NB4 (cell line): ENCODE measurements around the gene TOP3B.

ENCODE experiments used
- DNase-seq: peaks from one replicate; pipeline ENCODE4 v3.0.0; 2010; ENCODE audit warnings: low read depth
- H3K4me3 ChIP-seq: one replicate; pipeline ENCODE4 v1.5.1; 2011; ENCODE audit warnings: mild to moderate bottlenecking, low read depth, low read length, moderate library complexity
- CTCF ChIP-seq: IDR thresholded peaks from one replicate; pipeline ENCODE4 v1.5.1; 2012; ENCODE audit warnings: low read depth, low read length
- MYC ChIP-seq: IDR thresholded peaks from 2 replicates; pipeline ENCODE4 v1.6.1; 2011; ENCODE audit warnings: low read depth, low read length
- POLR2A ChIP-seq: IDR thresholded peaks from 2 replicates; pipeline ENCODE4 v1.6.1; 2011; ENCODE audit warnings: mild to moderate bottlenecking; ENCODE audit not compliant: insufficient read length; ENCODE audit errors: extremely low read depth
- TF ChIP-seq, protein P1 (sequence below): IDR thresholded peaks from 2 replicates; pipeline ENCODE4 v1.6.1; 2011; ENCODE audit warnings: low read depth, low read length

Gene TOP3B, protein sequence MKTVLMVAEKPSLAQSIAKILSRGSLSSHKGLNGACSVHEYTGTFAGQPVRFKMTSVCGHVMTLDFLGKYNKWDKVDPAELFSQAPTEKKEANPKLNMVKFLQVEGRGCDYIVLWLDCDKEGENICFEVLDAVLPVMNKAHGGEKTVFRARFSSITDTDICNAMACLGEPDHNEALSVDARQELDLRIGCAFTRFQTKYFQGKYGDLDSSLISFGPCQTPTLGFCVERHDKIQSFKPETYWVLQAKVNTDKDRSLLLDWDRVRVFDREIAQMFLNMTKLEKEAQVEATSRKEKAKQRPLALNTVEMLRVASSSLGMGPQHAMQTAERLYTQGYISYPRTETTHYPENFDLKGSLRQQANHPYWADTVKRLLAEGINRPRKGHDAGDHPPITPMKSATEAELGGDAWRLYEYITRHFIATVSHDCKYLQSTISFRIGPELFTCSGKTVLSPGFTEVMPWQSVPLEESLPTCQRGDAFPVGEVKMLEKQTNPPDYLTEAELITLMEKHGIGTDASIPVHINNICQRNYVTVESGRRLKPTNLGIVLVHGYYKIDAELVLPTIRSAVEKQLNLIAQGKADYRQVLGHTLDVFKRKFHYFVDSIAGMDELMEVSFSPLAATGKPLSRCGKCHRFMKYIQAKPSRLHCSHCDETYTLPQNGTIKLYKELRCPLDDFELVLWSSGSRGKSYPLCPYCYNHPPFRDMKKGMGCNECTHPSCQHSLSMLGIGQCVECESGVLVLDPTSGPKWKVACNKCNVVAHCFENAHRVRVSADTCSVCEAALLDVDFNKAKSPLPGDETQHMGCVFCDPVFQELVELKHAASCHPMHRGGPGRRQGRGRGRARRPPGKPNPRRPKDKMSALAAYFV

DNA sequence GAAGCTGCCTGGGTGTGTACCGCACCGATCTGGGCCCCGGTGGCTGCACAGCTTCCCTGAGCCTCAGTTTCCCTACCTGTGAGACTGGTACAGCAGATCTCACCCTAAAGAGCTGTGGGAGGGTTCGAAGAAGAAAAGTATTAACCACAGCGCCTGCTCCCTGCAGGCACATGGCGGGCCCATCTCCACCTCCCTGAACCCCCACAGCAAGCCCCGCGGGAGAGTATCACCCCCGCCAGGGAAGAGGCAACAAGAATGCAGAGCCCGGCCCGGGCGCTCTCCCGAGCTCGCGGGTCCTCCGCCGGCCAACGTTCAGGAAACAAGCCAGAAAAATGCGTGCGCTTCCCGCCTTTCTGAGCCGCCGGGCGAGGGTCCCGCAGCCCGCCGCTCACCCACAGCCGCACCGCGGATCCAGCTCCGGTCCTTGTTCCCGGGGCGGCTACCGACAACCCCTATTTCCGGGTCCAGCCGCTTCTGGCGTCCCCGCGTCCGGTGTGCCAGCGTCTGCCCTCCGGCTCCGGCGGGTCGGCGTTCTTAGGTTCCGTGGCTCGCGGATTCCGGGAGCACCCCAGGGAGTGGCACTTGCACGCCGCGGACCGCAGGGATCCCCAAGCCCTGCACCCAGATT is at the start of gene TOP3B:
TSS of gene TOP3B (minus strand) at position 450 of the 628 bp plus-strand sequence. CDS start 7,078 bp downstream, outside the sequence.
- peak; percentile 86 for DNase-seq
- TF ChIP-seq, protein P1, sequence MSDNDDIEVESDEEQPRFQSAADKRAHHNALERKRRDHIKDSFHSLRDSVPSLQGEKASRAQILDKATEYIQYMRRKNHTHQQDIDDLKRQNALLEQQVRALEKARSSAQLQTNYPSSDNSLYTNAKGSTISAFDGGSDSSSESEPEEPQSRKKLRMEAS: peak; percentile 31; the same call in 1 of the 2 replicates
- TF ChIP-seq MYC: peak; percentile 46; the same call in 1 of the 2 replicates
- no peak for TF ChIP-seq CTCF
- TF ChIP-seq POLR2A: peak; percentile 76
- H3K4me3 ChIP-seq: peak within 1 kb of the TSS; percentile 93

DNA sequence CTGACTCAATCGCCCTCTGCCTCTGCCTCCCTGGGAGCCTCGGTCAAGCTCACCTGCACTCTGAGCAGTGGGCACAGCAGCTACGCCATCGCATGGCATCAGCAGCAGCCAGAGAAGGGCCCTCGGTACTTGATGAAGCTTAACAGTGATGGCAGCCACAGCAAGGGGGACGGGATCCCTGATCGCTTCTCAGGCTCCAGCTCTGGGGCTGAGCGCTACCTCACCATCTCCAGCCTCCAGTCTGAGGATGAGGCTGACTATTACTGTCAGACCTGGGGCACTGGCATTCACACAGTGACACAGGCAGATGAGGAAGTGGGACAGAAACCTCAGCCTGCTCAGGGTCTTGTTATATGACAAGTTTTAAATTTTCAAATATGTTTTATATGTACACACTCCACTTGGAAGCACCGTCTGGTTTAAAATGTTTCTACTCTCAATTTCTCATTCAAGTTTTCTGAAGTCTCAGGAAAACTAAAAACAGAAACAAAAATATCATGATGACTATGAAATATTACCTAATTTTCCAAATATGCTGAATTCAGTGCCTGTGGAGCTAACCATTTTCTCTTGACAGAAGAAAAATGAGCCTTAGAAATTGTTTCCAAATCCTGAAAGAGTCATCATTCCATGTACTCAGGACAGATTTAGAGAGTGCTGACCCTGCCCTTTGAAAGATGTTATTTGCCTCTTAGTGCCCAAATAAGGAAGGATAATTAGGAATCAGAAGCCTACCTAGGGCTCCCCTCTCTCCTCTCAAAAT is 48.8 kb upstream of the TOP3B start:
- TF ChIP-seq MYC (no peak), CTCF (no peak), POLR2A (no peak)
- TF ChIP-seq, protein P1: no peak
- DNase-seq: peak; percentile 29
- H3K4me3 ChIP-seq: no peak overlapping the region

DNA sequence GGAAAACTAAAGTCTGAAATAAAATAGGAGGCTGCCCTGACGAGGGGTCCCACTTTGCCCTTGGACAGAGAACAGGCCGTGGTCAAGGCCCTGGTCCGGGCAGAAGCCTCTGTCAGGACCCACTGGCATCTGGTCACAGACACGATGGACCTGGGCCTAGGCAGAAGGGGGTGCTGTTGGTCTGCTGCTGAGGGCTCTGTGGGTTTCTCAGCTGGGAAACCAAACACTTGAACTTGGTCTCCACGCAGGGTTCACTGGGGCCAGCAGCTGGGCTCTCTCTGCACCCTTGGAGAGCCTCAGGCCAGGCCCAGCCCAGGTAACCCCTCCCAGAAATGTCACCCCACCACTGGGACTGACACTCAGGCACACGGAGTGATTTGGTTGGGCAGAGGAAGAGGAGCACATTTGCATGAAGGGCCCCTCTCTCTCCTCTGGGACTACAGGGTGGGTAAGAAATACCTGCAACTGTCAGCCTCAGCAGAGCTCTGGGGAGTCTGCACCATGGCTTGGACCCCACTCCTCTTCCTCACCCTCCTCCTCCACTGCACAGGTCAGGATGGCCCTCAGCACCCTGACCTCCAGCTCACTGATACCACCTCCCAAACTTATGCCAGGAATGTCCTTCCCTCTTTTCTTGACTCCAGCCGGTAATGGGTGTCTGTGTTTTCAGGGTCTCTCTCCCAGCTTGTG is 48.1 kb upstream of the TOP3B start:
- no peak overlapping the region for H3K4me3 ChIP-seq
- peak; percentile 62 for DNase-seq

DNA sequence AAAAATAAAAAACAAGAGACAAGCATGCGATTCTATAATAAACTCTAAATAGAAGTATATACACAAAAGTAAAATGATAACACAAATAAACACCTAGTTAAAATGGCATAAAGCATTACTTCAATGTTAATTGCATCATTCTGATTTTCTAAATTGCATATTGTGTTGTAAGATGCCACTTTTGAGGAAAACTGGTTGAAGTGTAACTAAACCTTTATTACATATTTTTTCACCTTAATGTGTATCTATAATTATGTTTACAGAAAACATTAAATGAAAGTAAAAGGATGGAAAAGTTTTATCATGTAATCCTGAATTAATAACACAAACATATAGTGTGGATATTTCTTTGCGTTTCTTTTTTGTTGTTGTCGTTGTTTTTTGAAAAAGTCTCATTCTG is 45.4 kb upstream of the TOP3B start:
- no peak for DNase-seq
- no peak overlapping the region for H3K4me3 ChIP-seq
- TF ChIP-seq POLR2A (no peak), MYC (no peak), CTCF (no peak)
- TF ChIP-seq, protein P1: no peak

More for the DNA sequence above, 48.1 kb upstream of the TOP3B start:
- TF ChIP-seq, protein P1: no peak
- peak; percentile 59 for TF ChIP-seq CTCF
